Gastroesophageal sphincter (tissue), 4 donors: ENCODE data around the gene RCC2. TPM values are rescaled to one million over a fixed set of nuclear protein-coding genes. Genes with fewer than 3 reads are reported as not detected.

Source experiments
- ATAC-seq: fragments of 150-250 bp; one replicate; pipeline ENCODE4 v1.9.1; 2016; ENCODE audit warnings: mild to moderate bottlenecking, moderate library complexity
- H3K27ac ChIP-seq, 4 donors: fragments of 200-600 bp; sonication (generic) in 3 of 4; 1 replicate in 3 of 4; 2 replicates in 1 of 4; pipeline ENCODE4 v1.5.1; 2016 to 2019
- H3K27me3 ChIP-seq: fragments of 200-600 bp; sonication (generic); one replicate; pipeline ENCODE4 v1.5.1; 2019
- H3K36me3 ChIP-seq, 2 donors: fragments of 200-600 bp; sonication (generic); one replicate each; pipeline ENCODE4 v1.5.1; 2019; ENCODE audit warnings: control low read depth in 1 of 2
- H3K4me1 ChIP-seq, 3 donors: fragments of 200-600 bp; sonication (generic); 1 replicate in 2 of 3; 2 replicates in 1 of 3; pipeline ENCODE4 v1.5.1; 2016 to 2019; ENCODE audit warnings: control low read depth in 2 of 3
- H3K4me3 ChIP-seq, 2 donors: fragments of 200-600 bp; sonication (generic); one replicate each; pipeline ENCODE4 v1.5.1; 2019; ENCODE audit warnings: mild to moderate bottlenecking in 1 of 2, moderate library complexity in 1 of 2
- H3K9me3 ChIP-seq, 3 donors: fragments of 200-600 bp; sonication (generic); one replicate each; pipeline ENCODE4 v1.5.1; 2017 to 2019; ENCODE audit warnings: control low read depth in 2 of 3
- EP300 ChIP-seq: sonication (generic); formaldehyde crosslinking; IDR thresholded peaks from one replicate; pipeline ENCODE4 v1.6.1; 2017; ENCODE audit warnings: antibody characterized with exemption, mild to moderate bottlenecking
- POLR2A ChIP-seq, 2 donors: fragments of 450-650 bp; IDR thresholded peaks; one replicate each; pipeline ENCODE4 v1.6.1; 2017; ENCODE audit warnings: antibody characterized with exemption in 2 of 2, mild to moderate bottlenecking in 2 of 2, moderate library complexity in 1 of 2
- POLR2AphosphoS5 ChIP-seq: sonication (generic); formaldehyde crosslinking; IDR thresholded peaks from one replicate; pipeline ENCODE4 v1.6.1; 2017; ENCODE audit warnings: antibody characterized with exemption
- WGBS, 2 donors: methylation state at CpG; one replicate each; pipeline ENCODE4 v1.1.5; 2018; ENCODE audit warnings: low coverage in 1 of 2; 5-methylcytosine and 5-hydroxymethylcytosine counted together
- total RNA-seq, 4 donors: library from RNA; depleted of rRNA; stranded (reverse); fragments of >200 nt; gene quantifications; one replicate each; pipeline ENCODE4 v1.1.0, GENCODE V29; 2016
- TF ChIP-seq, protein P1 (sequence below), 4 experiments: fragments of 200-600 bp in 2 of 4; fragments of 450-650 bp in 2 of 4; sonication (generic) in 1 of 4; IDR thresholded peaks; one replicate each; pipeline ENCODE4 v1.5.1; 2017 to 2019; ENCODE audit warnings: antibody characterized with exemption in 4 of 4, mild to moderate bottlenecking in 2 of 4, moderate library complexity in 2 of 4

The RCC2 gene
- total RNA-seq, 4 donors from 2014 or later = 9.5 to 21.3 (median 18.5) TPM

DNA sequence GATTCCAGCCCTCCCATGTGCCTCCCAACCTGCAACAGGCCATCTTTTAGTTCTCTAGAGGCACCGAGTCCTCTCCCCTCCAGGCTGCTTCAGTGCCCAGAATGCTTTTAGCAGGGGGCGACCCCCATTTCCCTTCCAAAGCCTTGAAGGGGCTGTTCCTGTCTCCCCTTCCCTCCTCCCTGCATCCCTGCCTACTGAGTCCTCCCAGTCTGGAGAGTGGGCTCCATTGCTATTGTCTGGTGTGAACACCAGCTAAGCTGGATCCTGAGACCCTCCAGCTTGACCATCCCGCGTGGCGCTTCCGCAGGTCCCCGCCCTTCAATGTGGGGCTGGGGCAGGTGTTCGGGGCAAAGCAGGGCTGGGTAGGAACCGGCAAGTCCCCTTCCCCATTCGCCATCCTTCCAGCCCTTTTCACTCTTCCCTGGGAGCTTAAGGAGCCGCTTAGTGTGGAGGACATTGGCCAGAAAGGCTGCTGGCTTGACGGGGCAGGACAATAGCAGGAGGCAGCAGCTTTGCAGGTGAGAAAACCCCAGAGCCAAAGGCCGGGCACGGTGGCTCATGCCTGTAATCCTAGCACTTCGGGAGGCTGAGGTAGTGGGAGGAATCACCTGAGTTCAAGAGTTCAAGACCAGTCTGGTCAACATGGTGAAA is 35.3 kb downstream of the RCC2 start:
- WGBS, 2 donors = 41 to 58% methylated on average over 2 of the region's 15 CpGs
- H3K27me3 ChIP-seq = peaks cover 7% of the 10 kb centered on the region
- H3K36me3 ChIP-seq = peaks cover 0 to 23% of the 10 kb centered on the region in 2 donors
- ATAC-seq = no peak
- H3K27ac ChIP-seq = no peak overlapping the region
- TF ChIP-seq EP300 (no peak), POLR2AphosphoS5 (no peak), POLR2A (IDR thresholded peaks at IDR 0.05) (no peak)
- TF ChIP-seq, protein P1, sequence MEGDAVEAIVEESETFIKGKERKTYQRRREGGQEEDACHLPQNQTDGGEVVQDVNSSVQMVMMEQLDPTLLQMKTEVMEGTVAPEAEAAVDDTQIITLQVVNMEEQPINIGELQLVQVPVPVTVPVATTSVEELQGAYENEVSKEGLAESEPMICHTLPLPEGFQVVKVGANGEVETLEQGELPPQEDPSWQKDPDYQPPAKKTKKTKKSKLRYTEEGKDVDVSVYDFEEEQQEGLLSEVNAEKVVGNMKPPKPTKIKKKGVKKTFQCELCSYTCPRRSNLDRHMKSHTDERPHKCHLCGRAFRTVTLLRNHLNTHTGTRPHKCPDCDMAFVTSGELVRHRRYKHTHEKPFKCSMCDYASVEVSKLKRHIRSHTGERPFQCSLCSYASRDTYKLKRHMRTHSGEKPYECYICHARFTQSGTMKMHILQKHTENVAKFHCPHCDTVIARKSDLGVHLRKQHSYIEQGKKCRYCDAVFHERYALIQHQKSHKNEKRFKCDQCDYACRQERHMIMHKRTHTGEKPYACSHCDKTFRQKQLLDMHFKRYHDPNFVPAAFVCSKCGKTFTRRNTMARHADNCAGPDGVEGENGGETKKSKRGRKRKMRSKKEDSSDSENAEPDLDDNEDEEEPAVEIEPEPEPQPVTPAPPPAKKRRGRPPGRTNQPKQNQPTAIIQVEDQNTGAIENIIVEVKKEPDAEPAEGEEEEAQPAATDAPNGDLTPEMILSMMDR (IDR thresholded peaks at IDR 0.05) = no peak
- H3K9me3 ChIP-seq = no peaks in the 10 kb centered on the region
- H3K4me1 ChIP-seq = no peaks in the 10 kb centered on the region
- no peak overlapping the region for H3K4me3 ChIP-seq

DNA sequence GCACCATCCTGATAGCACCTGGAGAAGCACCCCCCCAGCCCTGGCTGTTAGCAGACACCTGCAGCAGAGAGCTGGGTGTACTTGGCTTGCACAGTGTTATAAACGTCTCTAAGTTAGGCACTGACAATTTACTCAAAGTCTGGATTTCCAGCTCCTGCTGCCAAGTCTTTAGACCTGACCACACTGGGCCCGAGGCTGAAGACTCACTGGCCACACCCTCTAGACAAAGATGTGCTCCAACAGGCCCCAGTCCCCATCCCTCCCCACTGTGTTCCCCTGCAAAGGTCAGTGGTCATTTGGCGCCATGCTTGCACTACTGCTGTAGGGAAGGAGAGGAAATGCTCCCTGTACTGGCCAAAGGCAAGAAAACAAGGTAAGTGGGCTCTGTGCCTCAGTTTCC is 36.4 kb downstream of the RCC2 start:
- H3K4me1 ChIP-seq = no peaks in the 10 kb centered on the region
- no peak overlapping the region for H3K27ac ChIP-seq
- WGBS, 2 donors = 8% methylated on average over 2 of the region's 3 CpGs; no CpG with 5 or more reads in 1 of the 2 donors
- peaks cover 7% of the 10 kb centered on the region for H3K27me3 ChIP-seq
- no peak for ATAC-seq
- peaks cover 0 to 12% of the 10 kb centered on the region in 2 donors for H3K36me3 ChIP-seq
- H3K9me3 ChIP-seq = no peaks in the 10 kb centered on the region
- no peak for TF ChIP-seq POLR2A (IDR thresholded peaks at IDR 0.05)
- no peak for TF ChIP-seq POLR2AphosphoS5
- TF ChIP-seq EP300 = no peak
- TF ChIP-seq, protein P1 (IDR thresholded peaks at IDR 0.05) = no peak
- H3K4me3 ChIP-seq = no peak overlapping the region

DNA sequence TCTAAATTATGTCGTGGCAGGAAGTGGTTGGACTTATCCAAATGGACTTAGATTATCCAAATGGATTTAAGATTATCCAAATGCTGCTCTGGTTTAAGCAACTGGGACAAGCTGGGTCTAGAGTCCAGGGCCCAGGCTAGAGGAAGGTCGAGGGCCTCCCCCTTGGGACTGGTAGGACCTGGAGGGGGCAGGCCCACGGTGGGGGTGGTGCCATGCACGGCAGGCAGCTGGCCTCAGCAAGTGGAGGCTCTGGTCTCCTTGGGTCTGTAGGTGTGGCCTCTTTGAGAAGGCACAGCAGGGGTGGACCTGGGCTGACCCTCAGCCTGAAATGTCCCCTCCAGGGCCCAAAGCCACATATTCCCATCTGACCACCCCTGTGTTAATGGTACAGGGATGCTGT is 37.6 kb downstream of the RCC2 start:
- Histone ChIP-seq H3K4me1 (no peaks in the 10 kb centered on the region), H3K27ac (no peak overlapping the region), H3K27me3 (peaks cover 11% of the 10 kb centered on the region), H3K36me3 (no peaks in the 10 kb centered on the region), H3K4me3 (no peak overlapping the region), H3K9me3 (no peaks in the 10 kb centered on the region)
- WGBS, 2 donors = 50 to 60% methylated on average over 1 to 2 of the region's 4 CpGs
- ATAC-seq = no peak
- TF ChIP-seq POLR2AphosphoS5 (no peak), EP300 (no peak), POLR2A (IDR thresholded peaks at IDR 0.05) (no peak)
- TF ChIP-seq, protein P1 (IDR thresholded peaks at IDR 0.05) = no peak

DNA sequence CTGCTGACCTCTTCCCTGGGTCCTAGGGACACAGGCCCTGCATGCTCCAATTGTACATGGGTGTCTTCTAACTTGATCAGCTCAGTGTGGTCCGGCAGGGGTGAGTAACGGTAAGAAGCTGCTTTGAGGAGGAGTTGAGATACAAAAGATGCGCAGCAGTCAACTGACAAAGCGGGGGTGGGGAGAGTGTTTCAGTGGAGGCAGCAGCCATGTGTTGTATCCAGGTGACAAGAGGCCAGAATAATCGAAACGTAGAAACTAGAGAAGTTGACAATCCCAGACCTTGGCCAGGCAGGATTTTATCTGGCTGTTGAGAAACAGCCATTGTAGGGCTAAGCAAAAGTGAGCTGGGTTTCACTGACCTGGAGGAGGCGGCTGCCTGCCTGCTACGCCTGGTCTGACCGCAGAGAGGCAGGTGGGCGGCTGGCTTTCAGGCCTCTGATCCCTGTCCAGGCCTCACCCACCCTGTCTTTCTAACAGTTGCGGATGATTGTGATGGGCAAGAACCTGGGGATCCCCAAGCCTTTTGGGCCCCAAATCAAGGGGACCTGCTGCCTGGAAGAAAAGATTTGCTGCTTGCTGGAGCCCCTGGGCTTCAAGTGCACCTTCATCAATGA is 38.6 kb downstream of the RCC2 start:
- H3K4me1 ChIP-seq = no peaks in the 10 kb centered on the region
- no peak overlapping the region for H3K4me3 ChIP-seq
- no peaks in the 10 kb centered on the region for H3K36me3 ChIP-seq
- no peak overlapping the region for H3K27ac ChIP-seq
- 73 to 78% methylated on average over 6 of the region's 11 CpGs for WGBS, 2 donors
- peaks cover 14% of the 10 kb centered on the region for H3K27me3 ChIP-seq
- H3K9me3 ChIP-seq = no peaks in the 10 kb centered on the region
- TF ChIP-seq POLR2AphosphoS5 (no peak), EP300 (no peak), POLR2A (IDR thresholded peaks at IDR 0.05) (no peak)
- TF ChIP-seq, protein P1 (IDR thresholded peaks at IDR 0.05) = no peak
- no peak for ATAC-seq
